ENCODE results near the gene NETO1.

- TF ChIP-seq POLR2A (IDR thresholded peaks at IDR 0.05; ENCODE audit: low read length) (no peak), GATA1 (IDR thresholded peaks at IDR 0.05; ENCODE audit: low read depth, low read length) (no peak)
These were observed 42.3 kb upstream of the NETO1 start for GRCh38 chr18:72910045-72910444.
